ENCODE results near the gene EPB41L1. TPM values are rescaled to one million over a fixed set of nuclear protein-coding genes. Genes with fewer than 3 reads are reported as not detected.

EPB41L1 gene
- total RNA-seq, 1 experiment from 2014 or later = 42.1 TPM

DNA sequence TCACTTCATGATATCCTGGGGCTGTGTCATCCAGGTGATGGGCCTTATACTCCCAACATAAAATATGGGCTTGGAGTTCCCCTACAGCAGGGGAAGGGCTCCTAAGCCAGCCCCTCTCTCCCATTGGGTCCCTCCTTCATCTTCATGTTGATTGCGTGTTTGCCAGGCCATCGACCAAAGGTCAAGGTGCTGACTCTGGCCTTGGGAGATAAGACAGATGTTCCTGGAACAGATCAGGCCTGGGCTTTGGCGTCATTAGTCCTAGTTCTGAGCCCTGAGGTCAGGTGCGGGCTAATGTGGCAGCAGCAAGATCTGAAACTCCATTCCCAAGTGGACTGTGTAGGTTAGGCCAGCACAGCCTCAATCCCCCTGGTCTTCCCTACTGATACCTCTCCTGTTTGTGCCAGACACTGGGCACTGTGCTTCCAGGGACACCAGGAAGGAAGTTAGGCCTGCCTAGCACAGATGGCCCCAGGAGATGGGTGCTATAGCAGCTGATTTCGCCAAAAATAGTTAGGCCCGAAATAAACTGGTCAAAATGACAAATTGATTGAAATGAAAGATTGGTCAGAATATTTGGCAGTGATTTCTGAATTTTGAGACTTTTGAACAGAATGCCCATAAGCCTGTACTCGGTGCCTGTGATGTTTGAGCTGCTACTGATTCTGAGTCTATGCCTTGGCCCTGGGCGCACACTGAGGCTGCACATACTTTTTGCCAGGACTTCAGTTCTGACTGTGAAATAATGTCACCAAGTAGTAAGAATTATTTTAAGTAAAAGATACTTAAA, 28.8 kb downstream of the EPB41L1 start:
- Histone ChIP-seq H3K4me1 (ENCODE audit: control insufficient read depth in 1 of 2, insufficient read depth in 2 of 2, low read length in 2 of 2) (no peaks in the 10 kb centered on the region), H3K36me3 (ENCODE audit: control insufficient read depth in 1 of 2, insufficient read depth in 2 of 2, low read length in 2 of 2) (no peaks in the 10 kb centered on the region), H3K4me3 (replicated peaks in 1 of 2; ENCODE audit: low read depth in 1 of 2, low read length in 2 of 2) (no peak overlapping the region), H3K9me3 (ENCODE audit: control insufficient read depth in 1 of 2, insufficient read depth in 1 of 2, low read depth in 1 of 2, low read length in 2 of 2) (no peaks in the 10 kb centered on the region), H3K9me2 (ENCODE audit: insufficient read depth) (no peaks in the 10 kb centered on the region), H3K9ac (ENCODE audit: low read length) (no peak overlapping the region), H3K27ac (ENCODE audit: low read depth, low read length) (no peak overlapping the region), H3K79me2 (ENCODE audit: insufficient read depth, low read length) (no peaks in the 10 kb centered on the region), H3K4me2 (ENCODE audit: low read length) (no peak overlapping the region), H2AFZ (ENCODE audit: low read depth, low read length, poor library complexity, severe bottlenecking) (no peak overlapping the region), H4K20me1 (ENCODE audit: insufficient read depth) (no peaks in the 10 kb centered on the region), H3K27me3 (ENCODE audit: insufficient read depth, low read length) (no peaks in the 10 kb centered on the region)
- TF ChIP-seq EZH2 (IDR thresholded peaks at IDR 0.05) = no peak
- TF ChIP-seq CBX3 (IDR thresholded peaks at IDR 0.05; ENCODE audit: low read depth) = no peak
- no peak for TF ChIP-seq SRF (IDR thresholded peaks at IDR 0.05; ENCODE audit: low read depth)
- TF ChIP-seq, protein P1, sequence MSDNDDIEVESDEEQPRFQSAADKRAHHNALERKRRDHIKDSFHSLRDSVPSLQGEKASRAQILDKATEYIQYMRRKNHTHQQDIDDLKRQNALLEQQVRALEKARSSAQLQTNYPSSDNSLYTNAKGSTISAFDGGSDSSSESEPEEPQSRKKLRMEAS (IDR thresholded peaks at IDR 0.05) = no peak
- TF ChIP-seq EZH2phosphoT487 (IDR thresholded peaks at IDR 0.05; ENCODE audit: borderline replicate concordance) = no peak
- no peak for TF ChIP-seq ELF1 (IDR thresholded peaks at IDR 0.05; ENCODE audit: borderline replicate concordance, low read depth)
- TF ChIP-seq SIN3A (IDR thresholded peaks at IDR 0.05; ENCODE audit: low read depth) = no peak
- TF ChIP-seq, protein P2, sequence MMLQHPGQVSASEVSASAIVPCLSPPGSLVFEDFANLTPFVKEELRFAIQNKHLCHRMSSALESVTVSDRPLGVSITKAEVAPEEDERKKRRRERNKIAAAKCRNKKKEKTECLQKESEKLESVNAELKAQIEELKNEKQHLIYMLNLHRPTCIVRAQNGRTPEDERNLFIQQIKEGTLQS (IDR thresholded peaks at IDR 0.05) = no peak
- TF ChIP-seq TCF7L2 (IDR thresholded peaks at IDR 0.05; ENCODE audit: borderline replicate concordance, extremely low read depth, insufficient read depth, insufficient read length) = no peak
- DNase-seq (ENCODE audit: low read depth, low spot score) (no peak), ATAC-seq (no peak)
- ChIA-PET CTCF (no interaction called here), RAD21 (ENCODE audit: low non-redundant PET in 1 of 2, low total read pairs in 2 of 2, uncharacterized antibody in 2 of 2, unreplicated experiment in 2 of 2) (no interaction called here), POLR2A (no interaction called here)
- no TSS peak for BruUV-seq (replicated peaks)
- intact Hi-C loops (cut with micrococcal nuclease) = no loop called here
